Hindlimb muscle (tissue), 1 donor: ENCODE measurements around the gene ALG12. TPM values are rescaled to one million over a fixed set of nuclear protein-coding genes. Genes with fewer than 3 reads are reported as not detected.

ENCODE experiments used
- DNase-seq: peaks from one replicate; pipeline ENCODE4 v3.0.0-alpha.2; 2013
- polyA plus RNA-seq: library from polyadenylated mRNA; unstranded; fragments of 120-200 nt; gene quantifications from one replicate; pipeline ENCODE4 v1.2.1, GENCODE V29; 2013; ENCODE audit not compliant: insufficient read length

The ALG12 gene
- polyA plus RNA-seq, 1 donor, result 16.4 TPM

GRCh38 chr22:49957826-49958365 lies 39.7 kb upstream of the ALG12 start:
- DNase-seq, result no peak

DNA sequence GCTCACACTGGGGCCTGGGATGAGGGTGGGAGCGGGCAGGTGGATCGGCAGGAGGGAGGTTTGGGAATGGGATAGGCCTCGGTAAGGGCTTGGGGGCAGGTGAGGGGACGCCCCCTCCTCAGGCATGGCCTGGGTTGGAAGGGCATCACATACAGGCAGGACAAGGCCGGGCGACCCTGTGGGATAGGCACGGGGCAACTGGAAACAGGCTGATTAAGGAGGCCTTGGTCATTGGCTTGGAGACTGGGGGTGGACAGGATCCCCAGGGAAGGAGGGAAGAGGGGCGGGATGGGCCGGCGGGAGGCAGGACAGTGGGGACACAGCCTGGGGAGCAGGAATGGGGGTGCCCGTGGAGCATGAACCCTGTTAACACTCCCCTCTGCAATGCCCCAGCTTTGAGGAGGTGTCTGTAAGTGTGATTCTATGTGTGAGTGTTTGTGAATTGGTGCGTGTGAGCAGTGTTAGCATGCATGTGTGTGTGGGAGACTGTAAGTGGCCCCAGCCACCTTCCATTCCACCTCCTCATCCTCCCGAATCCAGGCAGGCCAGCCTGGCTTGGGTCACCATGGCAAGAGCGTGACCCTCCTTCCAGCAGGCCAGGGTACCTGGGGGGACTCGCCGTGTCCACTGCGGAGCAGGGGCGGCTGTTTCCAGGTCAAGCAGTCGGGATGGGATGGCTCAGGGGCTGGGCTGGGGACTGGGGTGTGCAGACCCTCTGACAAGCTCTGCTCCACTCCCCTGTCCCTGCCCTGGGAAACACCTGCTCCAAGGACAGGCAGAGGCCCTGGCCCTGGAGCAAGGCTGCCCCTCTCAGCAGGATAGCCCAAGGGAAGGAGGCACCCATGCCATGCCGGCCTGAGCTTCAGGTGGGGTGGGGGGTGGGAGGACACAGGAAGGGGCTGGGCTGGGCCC lies 38.9 kb upstream of the ALG12 start:
- no peak for DNase-seq

DNA sequence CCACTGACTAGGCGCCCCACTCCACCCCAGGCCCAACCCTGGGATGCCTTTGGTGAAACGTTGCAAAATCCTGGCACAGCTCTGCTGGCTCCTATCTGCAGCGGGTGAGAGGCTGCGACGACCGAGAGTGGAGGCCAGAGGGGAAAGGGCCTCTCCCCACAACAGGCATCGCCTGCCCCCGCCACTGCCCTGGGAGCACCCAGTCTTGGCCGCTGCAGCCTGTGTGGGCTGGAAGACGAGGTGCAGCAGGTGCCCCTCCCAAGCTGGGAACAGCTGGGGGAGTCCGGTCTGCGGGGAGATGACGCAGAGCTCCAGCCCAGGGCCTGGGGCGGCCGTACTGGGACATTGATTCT lies 38.2 kb upstream of the ALG12 start:
- no peak for DNase-seq

DNA sequence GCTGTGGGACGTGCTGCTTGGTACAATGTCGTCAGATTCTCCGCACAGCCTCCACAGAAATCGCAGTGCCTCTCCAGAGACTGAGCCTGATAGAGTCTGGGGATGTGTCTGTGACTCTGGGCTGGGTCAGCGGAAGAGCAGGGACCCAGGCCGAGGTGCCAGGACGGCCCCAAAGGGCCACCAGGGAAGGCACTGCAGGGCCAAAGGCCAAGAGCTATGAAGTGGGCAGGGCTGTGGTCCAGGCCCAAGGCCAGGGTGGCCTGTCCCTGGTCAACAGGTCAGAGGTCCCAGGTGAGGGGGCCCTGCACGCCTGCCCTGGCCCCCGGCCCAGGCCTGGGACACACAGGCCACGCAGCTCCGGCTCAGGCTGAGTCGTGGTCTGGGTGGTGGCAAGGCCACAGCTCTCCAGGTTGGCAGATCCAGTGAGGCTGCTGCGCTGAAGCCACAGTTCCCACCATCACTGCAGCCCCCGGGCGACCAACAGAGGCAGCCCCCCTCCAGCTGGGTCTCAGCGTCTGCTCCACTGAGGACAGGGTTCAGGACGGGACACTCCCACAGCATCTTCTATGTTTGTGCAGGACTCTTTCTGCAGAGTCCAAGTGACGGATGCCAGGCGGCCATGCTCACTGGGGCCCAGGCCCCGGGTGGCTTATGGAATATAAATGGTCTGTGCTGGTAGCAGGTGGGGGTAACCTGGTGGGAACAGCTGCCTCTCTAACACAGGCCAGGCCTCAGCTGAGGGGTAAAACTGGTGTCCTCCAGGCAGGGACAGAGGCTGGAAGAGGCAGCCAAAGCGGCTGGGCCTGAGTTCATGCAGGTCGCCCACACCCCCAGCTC lies 37.6 kb upstream of the ALG12 start:
- no peak for DNase-seq

DNA sequence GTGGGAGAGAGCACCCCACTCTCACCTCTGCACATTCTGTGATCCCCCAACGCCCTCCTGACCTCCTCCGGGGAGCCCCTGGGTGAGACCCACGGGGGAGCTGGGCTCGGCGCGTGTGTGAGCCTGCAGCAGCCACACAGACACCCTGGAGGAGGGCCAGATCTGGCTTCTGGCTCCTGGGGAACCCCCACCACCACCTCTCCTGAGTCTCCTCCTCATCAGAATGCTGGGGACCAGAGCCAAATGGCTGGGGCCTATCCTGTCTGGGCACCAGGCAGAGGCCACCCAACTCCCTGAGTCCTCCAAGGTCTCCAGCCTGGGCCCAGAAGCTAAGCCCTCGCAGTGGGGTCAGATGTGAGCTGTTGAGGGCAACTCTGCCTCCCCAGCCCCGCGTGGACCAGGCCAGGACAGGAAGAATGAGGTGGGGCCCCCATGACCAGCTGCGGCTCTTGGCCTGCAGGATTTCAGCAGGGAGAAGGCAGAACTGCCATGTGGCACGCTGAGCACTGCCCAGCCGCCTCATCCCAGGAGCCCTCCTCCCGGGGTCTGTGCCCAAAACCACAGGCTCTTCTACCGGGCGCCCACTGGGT lies 36.8 kb upstream of the ALG12 start:
- no peak for DNase-seq

DNA sequence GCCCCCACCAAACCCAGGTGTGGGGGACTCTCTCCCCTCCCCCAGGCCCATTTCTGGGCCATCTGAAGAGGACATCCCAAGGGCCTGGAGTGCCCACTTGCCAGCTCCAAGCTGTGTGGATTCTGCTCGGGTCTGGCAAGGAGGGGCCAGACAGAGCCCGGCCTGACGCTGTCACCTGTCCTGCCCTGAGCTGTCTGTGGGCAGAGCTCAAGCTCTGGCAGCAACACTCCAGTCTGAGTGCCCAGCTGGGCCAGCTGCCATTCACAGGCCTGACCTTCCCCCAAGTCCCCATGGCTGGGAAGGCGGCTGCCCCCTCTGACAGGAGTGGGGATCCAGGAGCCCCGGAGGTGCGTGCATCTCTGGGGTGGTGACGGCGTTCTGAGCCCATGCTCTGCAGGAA lies 36.1 kb upstream of the ALG12 start:
- no peak for DNase-seq

DNA sequence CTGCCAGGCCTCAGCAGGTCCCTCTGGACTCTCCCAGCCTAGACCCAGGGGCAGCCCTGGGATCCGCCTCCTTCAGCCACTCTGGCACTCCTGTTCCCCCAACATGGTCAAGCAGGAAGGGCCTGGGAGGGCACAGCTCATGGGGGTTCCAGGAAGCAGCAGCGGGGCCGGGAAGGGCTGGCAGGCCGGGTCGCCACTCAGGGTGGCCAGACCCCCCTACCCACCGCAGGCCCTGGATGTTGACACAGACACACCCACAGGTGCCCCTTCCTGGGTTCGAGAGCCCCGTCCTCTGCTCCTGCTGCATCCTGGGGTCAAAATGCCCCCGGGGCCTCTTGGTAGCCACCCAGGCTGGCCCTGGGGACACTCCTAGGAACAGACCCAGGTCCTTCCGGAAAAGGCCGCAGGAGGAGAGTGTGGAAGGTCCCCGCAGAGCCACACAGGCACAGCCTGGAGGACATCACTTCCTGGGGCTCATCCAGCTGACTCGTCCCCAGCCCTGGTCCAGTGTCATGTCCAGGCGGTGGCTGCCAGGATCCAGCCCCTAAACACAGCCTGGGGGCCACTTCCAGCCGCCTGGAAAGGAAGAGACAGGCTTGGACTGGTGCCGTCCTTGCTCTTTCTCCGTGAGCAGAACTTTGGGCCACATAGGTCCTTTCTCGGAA lies 35.6 kb upstream of the ALG12 start:
- DNase-seq, result no peak

- DNase-seq, result no peak
These were observed 34.9 kb upstream of the ALG12 start for GRCh38 chr22:49953027-49953679.

- DNase-seq, result no peak
These were observed 34.0 kb upstream of the ALG12 start for GRCh38 chr22:49951986-49952896.

DNA sequence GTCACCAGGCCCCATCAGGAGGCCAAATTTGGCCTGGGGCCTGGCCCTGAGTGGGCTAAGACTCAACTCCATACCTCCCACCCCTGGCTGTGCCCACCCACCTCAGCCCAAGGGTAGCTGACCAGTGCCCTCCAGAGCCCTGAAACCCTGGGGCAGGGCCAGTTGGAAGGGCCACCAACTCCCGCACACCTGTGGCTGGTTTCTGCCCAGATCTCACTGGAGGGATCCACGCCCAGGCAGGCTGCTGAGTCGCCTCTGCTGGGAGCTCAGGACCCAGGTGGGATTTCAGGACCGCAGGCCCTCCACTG lies 33.4 kb upstream of the ALG12 start:
- no peak for DNase-seq

DNA sequence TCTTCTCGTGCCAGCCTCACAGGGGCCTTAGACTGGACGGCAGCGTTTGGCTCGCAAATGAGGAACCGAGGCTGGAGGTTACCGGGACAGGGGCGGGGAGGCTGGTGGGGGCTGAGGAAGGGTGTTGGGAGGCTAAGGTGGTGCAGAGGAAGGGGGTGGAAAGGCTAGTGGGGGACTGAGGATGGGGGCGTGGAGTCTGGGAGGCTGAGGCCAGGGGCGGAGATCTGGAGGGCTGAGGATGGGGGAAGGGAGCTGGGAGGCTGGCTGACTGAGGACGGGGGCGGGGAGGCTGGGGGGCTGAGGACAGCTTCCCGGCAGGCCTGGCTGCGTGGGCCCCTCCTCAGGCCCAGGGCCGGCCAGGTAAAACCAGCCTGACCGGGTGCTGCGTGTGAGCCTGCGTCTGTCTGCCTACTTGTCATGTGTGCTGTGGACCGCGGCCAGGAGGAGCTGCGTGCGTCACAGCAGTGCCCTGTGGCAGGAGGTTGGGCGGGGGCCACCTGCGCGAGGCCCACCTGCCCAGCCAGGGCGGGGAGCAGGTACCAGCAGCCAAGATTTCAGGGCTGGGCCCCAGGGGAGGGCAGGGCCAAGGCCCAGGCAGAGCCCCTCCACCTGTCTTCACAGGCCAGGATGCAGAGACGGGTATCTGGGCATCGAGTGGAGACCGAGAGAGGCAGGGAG lies 32.9 kb upstream of the ALG12 start:
- DNase-seq, result no peak

DNA sequence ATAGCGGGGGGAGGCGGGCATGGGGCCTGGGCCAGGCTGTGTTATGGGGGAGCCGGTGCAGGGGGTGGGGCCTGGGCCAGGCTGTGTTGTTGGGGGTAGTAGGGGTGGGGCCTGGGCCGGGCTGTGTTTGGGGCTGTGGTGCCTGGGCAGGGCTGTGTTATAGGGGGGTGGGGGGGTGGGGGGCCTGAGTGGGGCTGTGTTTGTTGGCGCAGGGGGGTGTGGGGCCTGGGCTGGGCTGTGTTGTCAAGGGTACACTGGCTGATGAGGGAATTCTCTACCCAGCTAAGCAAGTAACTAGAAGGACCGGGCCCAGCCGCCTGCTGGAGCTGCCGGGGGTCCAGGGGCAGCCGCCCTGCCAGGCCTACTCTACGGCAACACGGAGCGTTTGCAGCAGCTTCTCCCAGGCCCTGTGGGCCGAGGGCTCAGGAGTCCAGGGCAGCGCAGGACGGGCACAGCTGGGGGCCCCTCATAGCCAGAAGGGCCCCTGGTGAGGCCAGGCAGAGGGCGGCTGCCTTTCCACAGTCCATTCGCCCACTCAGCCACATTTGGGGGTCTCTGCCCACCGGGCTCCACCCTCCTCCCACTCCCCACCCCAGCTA lies 32.3 kb upstream of the ALG12 start:
- DNase-seq, result no peak

GRCh38 chr22:49949914-49950292 lies 31.7 kb upstream of the ALG12 start:
- DNase-seq, result no peak

DNA sequence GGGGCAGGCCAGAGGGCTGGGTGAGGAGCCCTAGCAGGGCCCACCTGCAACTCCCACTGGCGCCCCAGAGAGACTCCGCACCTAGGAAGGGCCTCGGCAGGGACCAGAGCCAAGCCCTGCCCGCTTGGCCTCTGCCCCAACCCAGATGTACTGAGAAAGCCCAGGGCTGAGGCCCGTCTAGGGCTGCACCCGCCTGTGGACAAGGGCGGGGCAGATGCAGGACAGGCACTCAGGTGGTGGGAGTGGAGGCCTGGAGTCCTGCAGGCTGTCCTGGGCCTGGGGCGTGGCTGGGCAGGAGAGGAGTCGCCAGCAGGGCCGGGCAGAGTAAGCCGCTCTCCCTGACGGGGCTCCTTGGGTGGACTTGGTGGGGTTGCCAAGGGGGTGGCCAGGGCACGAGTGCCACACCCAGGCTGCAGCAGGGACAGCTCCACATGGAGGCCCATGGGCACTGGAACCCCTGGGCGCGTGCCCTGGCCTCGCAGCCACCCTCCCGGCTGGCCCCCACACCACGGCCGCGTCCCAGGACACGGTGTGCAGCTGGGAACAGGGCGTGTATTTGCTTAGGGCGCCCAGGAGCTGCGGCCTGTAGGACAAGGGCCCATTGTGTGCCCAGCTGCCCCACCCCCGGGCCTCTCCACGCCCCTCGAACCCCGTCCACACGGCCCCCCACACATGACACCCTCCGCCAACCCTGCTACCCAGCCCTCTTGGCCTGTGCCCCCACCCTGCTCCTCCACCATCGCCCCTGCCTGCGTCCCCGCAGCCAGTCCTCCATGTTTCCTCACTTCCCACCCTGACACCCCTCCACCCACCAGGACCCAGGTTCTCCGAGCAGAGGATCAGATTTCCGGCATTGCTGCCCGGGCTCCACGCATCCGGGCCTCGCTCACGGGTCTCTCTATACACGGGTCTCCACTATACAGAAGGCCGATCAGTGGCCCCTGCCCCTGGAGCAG lies 31.0 kb upstream of the ALG12 start:
- DNase-seq, result no peak

DNA sequence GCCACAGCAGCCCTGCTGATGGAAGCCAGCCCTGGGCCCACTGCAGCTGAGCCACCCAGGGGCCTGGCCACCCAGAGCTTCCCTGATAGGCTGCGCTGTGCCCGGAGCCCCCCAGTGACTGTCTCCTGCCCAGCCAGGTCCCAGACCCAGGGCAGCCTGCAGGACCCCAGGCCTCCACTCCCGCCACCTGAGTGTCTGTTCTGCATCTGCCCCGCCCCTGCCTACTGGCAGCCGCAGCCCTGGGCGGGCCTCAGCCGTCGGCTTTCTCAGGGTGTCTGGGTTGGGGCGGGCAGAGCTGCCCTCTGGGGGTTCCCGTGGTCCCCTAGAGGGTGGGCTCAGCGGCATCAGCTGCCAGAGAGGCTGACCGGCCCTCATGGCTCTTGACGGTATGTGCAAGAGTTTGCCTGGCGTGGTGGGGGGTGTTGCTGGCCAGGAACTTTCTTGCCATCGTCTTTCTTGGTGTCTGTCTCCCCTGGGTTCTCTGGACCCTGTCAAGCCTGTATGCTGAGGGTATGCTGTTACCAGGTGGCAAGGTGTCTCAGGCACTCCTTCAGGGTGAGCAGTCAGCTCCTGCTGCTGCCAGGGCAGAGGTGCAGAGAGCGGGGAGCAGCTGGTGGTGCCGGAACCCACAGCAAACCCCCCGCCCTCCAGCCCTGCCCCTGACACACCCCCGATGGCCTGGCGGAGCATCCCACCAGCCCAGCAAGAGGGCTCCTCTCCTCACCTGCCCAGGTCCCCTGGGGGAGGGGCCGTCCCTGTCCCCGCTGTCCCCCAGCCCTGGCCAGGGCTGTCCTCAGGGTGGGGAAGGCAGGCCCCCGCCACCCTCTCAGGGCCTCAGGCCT lies 30.1 kb upstream of the ALG12 start:
- no peak for DNase-seq

GRCh38 chr22:49947296-49947622 lies 29.0 kb upstream of the ALG12 start:
- DNase-seq, result no peak

GRCh38 chr22:49946612-49947295 lies 28.5 kb upstream of the ALG12 start:
- DNase-seq, result no peak
